Osteocyte (in vitro differentiated cells): ENCODE data around the gene MYH1. TPM values are rescaled to one million over a fixed set of nuclear protein-coding genes. Genes with fewer than 3 reads are reported as not detected.

Experiments used
- DNase-seq: peaks from one replicate; pipeline ENCODE4 v3.0.0; 2021; ENCODE audit warnings: mixed read lengths; ENCODE audit not compliant: unreplicated experiment; ENCODE audit errors: extremely low spot score
- H3K27ac Mint-ChIP-seq: one replicate; pipeline ENCODE4 v1.8.0; 2021; ENCODE audit warnings: mild to moderate bottlenecking, mixed read lengths; ENCODE audit not compliant: unreplicated experiment
- H3K27me3 Mint-ChIP-seq: one replicate; pipeline ENCODE4 v1.8.0; 2021; ENCODE audit warnings: mixed read lengths; ENCODE audit not compliant: unreplicated experiment
- H3K36me3 Mint-ChIP-seq: one replicate; pipeline ENCODE4 v1.8.0; 2021; ENCODE audit warnings: mixed read lengths; ENCODE audit not compliant: unreplicated experiment
- H3K4me1 Mint-ChIP-seq: one replicate; pipeline ENCODE4 v1.8.0; 2021; ENCODE audit warnings: mixed read lengths; ENCODE audit not compliant: unreplicated experiment
- H3K4me3 Mint-ChIP-seq: one replicate; pipeline ENCODE4 v1.8.0; 2021; ENCODE audit warnings: mild to moderate bottlenecking, moderate library complexity, mixed read lengths; ENCODE audit not compliant: unreplicated experiment
- H3K9me3 Mint-ChIP-seq: one replicate; pipeline ENCODE4 v1.8.0; 2021; ENCODE audit warnings: mixed read lengths; ENCODE audit not compliant: unreplicated experiment
- CTCF ChIP-seq: fragments of 200-600 bp; sonication (generic); IDR thresholded peaks from 2 replicates; pipeline ENCODE4 v1.5.0; 2021; ENCODE audit warnings: antibody characterized with exemption, mild to moderate bottlenecking, moderate library complexity
- long read RNA-seq: library from polyadenylated mRNA; unstranded; transcript quantifications from one replicate; pipeline ENCODE4 v2.0.0, GENCODE V29; 2021
- total RNA-seq: library from RNA; stranded (reverse); gene quantifications from 2 replicates; pipeline ENCODE4 v1.2.1, GENCODE V29; 2021

Gene MYH1
- not detected in 2 replicates for total RNA-seq
- long read RNA-seq: 0 reads

GRCh38 chr17:10518271-10519037 lies at the start of gene MYH1:
Gene MYH1, minus strand, starts transcription at chr17:10518542. Its CDS starts 1,900 bp downstream, at chr17:10516642.
- H3K27me3 Mint-ChIP-seq: no peaks in the 10 kb centered on the region
- H3K9me3 Mint-ChIP-seq: no peaks in the 10 kb centered on the region
- H3K4me1 Mint-ChIP-seq: no peaks in the 10 kb centered on the region
- H3K27ac Mint-ChIP-seq: no peak within 1 kb of the TSS
- no peak for TF ChIP-seq CTCF
- H3K36me3 Mint-ChIP-seq: no peaks in the 10 kb centered on the region
- no peak within 1 kb of the TSS for H3K4me3 Mint-ChIP-seq
- DNase-seq: no peak

- Mint-ChIP-seq H3K36me3 (no peaks in the 10 kb centered on the region), H3K27ac (no peak overlapping the region), H3K4me1 (no peaks in the 10 kb centered on the region), H3K9me3 (no peaks in the 10 kb centered on the region), H3K4me3 (no peak overlapping the region), H3K27me3 (no peaks in the 10 kb centered on the region)
- TF ChIP-seq CTCF: no peak
- no peak for DNase-seq
Measured at GRCh38 chr17:10563991-10564660, 45.8 kb upstream of the MYH1 start.

GRCh38 chr17:10558049-10558448 lies 39.7 kb upstream of the MYH1 start:
- Mint-ChIP-seq H3K4me3 (no peak overlapping the region), H3K27ac (no peak overlapping the region), H3K36me3 (no peaks in the 10 kb centered on the region), H3K9me3 (peaks cover 5% of the 10 kb centered on the region), H3K4me1 (no peaks in the 10 kb centered on the region), H3K27me3 (no peaks in the 10 kb centered on the region)
- TF ChIP-seq CTCF: no peak
- DNase-seq: no peak

- Mint-ChIP-seq H3K36me3 (no peaks in the 10 kb centered on the region), H3K4me1 (no peaks in the 10 kb centered on the region), H3K9me3 (peaks cover 5% of the 10 kb centered on the region), H3K27ac (no peak overlapping the region), H3K27me3 (no peaks in the 10 kb centered on the region), H3K4me3 (no peak overlapping the region)
- TF ChIP-seq CTCF: no peak
- DNase-seq: no peak
Measured at GRCh38 chr17:10557422-10557821, 39.1 kb upstream of the MYH1 start.

- no peak for TF ChIP-seq CTCF
- H3K36me3 Mint-ChIP-seq: no peaks in the 10 kb centered on the region
- no peaks in the 10 kb centered on the region for H3K4me1 Mint-ChIP-seq
- H3K9me3 Mint-ChIP-seq: peaks cover 5% of the 10 kb centered on the region
- H3K4me3 Mint-ChIP-seq: no peak overlapping the region
- no peaks in the 10 kb centered on the region for H3K27me3 Mint-ChIP-seq
- H3K27ac Mint-ChIP-seq: no peak overlapping the region
- DNase-seq: no peak
Measured at GRCh38 chr17:10556301-10557005, 38.1 kb upstream of the MYH1 start.
